H9 (cell line): Measurements from ENCODE around the gene RCAN2. TPM values are rescaled to one million over a fixed set of nuclear protein-coding genes. Genes with fewer than 3 reads are reported as not detected.

ENCODE experiments used
- DNase-seq: peaks from one replicate; pipeline ENCODE4 v3.0.0-alpha.2; 2017
- H2AFZ ChIP-seq: one replicate; pipeline ENCODE4 v1.6.1; 2013; ENCODE audit warnings: mild to moderate bottlenecking, low read length, control low read depth, moderate library complexity
- H2AK5ac ChIP-seq: 2 replicates; pipeline ENCODE4 v1.6.1; 2013; ENCODE audit warnings: low read length, control low read depth, mixed read lengths; ENCODE audit not compliant: insufficient read length
- H2BK120ac ChIP-seq: one replicate; pipeline ENCODE4 v1.6.1; 2013; ENCODE audit warnings: low read depth, mild to moderate bottlenecking, low read length, control low read depth, inconsistent platforms; ENCODE audit not compliant: poor library complexity, severe bottlenecking
- H2BK12ac ChIP-seq: 2 replicates; pipeline ENCODE4 v1.6.1; 2013; ENCODE audit warnings: low read length, control low read depth, mixed read lengths, low read depth; ENCODE audit not compliant: insufficient read length
- H2BK15ac ChIP-seq: 2 replicates; pipeline ENCODE4 v1.6.1; 2013; ENCODE audit warnings: low read depth, low read length, control low read depth
- H2BK20ac ChIP-seq: one replicate; pipeline ENCODE4 v1.6.1; 2013; ENCODE audit warnings: low read depth, mild to moderate bottlenecking, low read length, control low read depth, inconsistent platforms; ENCODE audit not compliant: poor library complexity, severe bottlenecking
- H2BK5ac ChIP-seq: 2 replicates; pipeline ENCODE4 v1.6.1; 2013; ENCODE audit warnings: low read length, control low read depth, mixed read lengths; ENCODE audit not compliant: insufficient read length
- H3K14ac ChIP-seq: 2 replicates; pipeline ENCODE4 v1.6.1; 2013; ENCODE audit warnings: low read length, control low read depth; ENCODE audit not compliant: insufficient read depth
- H3K18ac ChIP-seq: 2 replicates; pipeline ENCODE4 v1.6.1; 2013; ENCODE audit warnings: low read depth, mild to moderate bottlenecking, mixed read lengths, low read length, control low read depth; ENCODE audit not compliant: insufficient read length
- H3K23ac ChIP-seq: 2 replicates; pipeline ENCODE4 v1.6.1; 2013; ENCODE audit warnings: low read length, control low read depth, mixed read lengths, low read depth; ENCODE audit not compliant: insufficient read length
- H3K23me2 ChIP-seq: 2 replicates; pipeline ENCODE4 v1.6.1; 2013; ENCODE audit warnings: low read depth, mild to moderate bottlenecking, mixed read lengths, low read length, control low read depth; ENCODE audit not compliant: insufficient read length, poor library complexity, severe bottlenecking
- H3K27ac ChIP-seq: 2 replicates; pipeline ENCODE4 v1.5.1; 2013; ENCODE audit warnings: low read length, control low read depth, mixed read lengths, low read depth; ENCODE audit not compliant: insufficient read length
- H3K27me3 ChIP-seq: 2 replicates; pipeline ENCODE4 v1.6.1; 2013; ENCODE audit warnings: low read length, control low read depth, inconsistent platforms; ENCODE audit not compliant: insufficient read depth
- H3K4ac ChIP-seq: 2 replicates; pipeline ENCODE4 v1.6.1; 2013; ENCODE audit warnings: low read depth, mild to moderate bottlenecking, control low read depth, inconsistent platforms, low read length, moderate library complexity
- H3K4me1 ChIP-seq: 2 replicates; pipeline ENCODE4 v1.6.1; 2013; ENCODE audit warnings: low read length, control low read depth, inconsistent platforms; ENCODE audit not compliant: insufficient read depth
- H3K4me2 ChIP-seq: 2 replicates; pipeline ENCODE4 v1.6.1; 2013; ENCODE audit warnings: low read length, control low read depth, mixed read lengths; ENCODE audit not compliant: insufficient read length, insufficient read depth
- H3K56ac ChIP-seq: 2 replicates; pipeline ENCODE4 v1.6.1; 2013; ENCODE audit warnings: low read depth, mild to moderate bottlenecking, mixed read lengths, low read length, control low read depth; ENCODE audit not compliant: insufficient read length
- H3K79me1 ChIP-seq: 2 replicates; pipeline ENCODE4 v1.6.1; 2013; ENCODE audit warnings: low read depth, mild to moderate bottlenecking, moderate library complexity, low read length, control low read depth, inconsistent platforms; ENCODE audit not compliant: insufficient read depth, poor library complexity, severe bottlenecking
- H3K79me2 ChIP-seq: 2 replicates; pipeline ENCODE4 v1.6.1; 2013; ENCODE audit warnings: low read length, control low read depth, inconsistent platforms; ENCODE audit not compliant: insufficient read depth
- H3K9ac ChIP-seq: 2 replicates; pipeline ENCODE4 v1.6.1; 2013; ENCODE audit warnings: low read length, control low read depth, mixed read lengths; ENCODE audit not compliant: insufficient read length; ENCODE audit errors: extremely low read depth
- H3K9me3 ChIP-seq: one replicate; pipeline ENCODE4 v1.6.1; 2013; ENCODE audit warnings: low read depth, low read length, inconsistent platforms; ENCODE audit not compliant: control insufficient read depth
- H3T11ph ChIP-seq: one replicate; pipeline ENCODE4 v1.6.1; 2013; ENCODE audit warnings: mild to moderate bottlenecking, low read length, control low read depth, inconsistent platforms
- H4K20me1 ChIP-seq: one replicate; pipeline ENCODE4 v1.6.1; 2013; ENCODE audit not compliant: control insufficient read depth, insufficient read length, insufficient read depth
- H4K5ac ChIP-seq: 2 replicates; pipeline ENCODE4 v1.6.1; 2013; ENCODE audit warnings: low read depth, mild to moderate bottlenecking, mixed read lengths, low read length, control low read depth; ENCODE audit not compliant: insufficient read length
- H4K8ac ChIP-seq: replicated peaks from 2 replicates; pipeline ENCODE4 v1.6.1; 2013; ENCODE audit warnings: low read length, control low read depth, mixed read lengths, low read depth; ENCODE audit not compliant: insufficient read length
- H4K91ac ChIP-seq: 2 replicates; pipeline ENCODE4 v1.6.1; 2013; ENCODE audit warnings: low read depth, mild to moderate bottlenecking, moderate library complexity, mixed read lengths, low read length, control low read depth; ENCODE audit not compliant: insufficient read length
- H3K27ac Mint-ChIP-seq, 3 experiments: 2 replicates in 2 of 3; 3 replicates in 1 of 3; pipeline ENCODE4 v1.8.0; 2020 to 2021; ENCODE audit warnings: mixed read lengths in 3 of 3, mild to moderate bottlenecking in 1 of 3, moderate library complexity in 1 of 3
- H3K27me3 Mint-ChIP-seq: 2 replicates; pipeline ENCODE4 v1.8.0; 2021; ENCODE audit warnings: low read depth, mild to moderate bottlenecking, moderate library complexity, mixed read lengths
- H3K36me3 Mint-ChIP-seq, 3 experiments: 2 replicates in 2 of 3; 3 replicates in 1 of 3; pipeline ENCODE4 v1.8.0; 2020 to 2021; ENCODE audit warnings: low read depth in 3 of 3, mixed read lengths in 3 of 3; ENCODE audit not compliant: insufficient read depth in 1 of 3
- H3K4me1 Mint-ChIP-seq, 2 experiments: 2 replicates each; pipeline ENCODE4 v1.8.0; 2020; ENCODE audit warnings: mixed read lengths in 2 of 2
- H3K4me3 Mint-ChIP-seq, 2 experiments: 2 replicates in 1 of 2; 3 replicates in 1 of 2; pipeline ENCODE4 v1.8.0; 2020 to 2021; ENCODE audit warnings: mild to moderate bottlenecking in 2 of 2, mixed read lengths in 2 of 2, moderate library complexity in 1 of 2
- H3K9me3 Mint-ChIP-seq, 2 experiments: 2 replicates in 1 of 2; 3 replicates in 1 of 2; pipeline ENCODE4 v1.8.0; 2020; ENCODE audit warnings: mild to moderate bottlenecking in 2 of 2, mixed read lengths in 2 of 2, moderate library complexity in 1 of 2
- WGBS: extraction: QIAGEN DNeasy Blood & Tissue Kit; methylation state at CpG from one replicate; pipeline ENCODE4 v1.1.7; 2013; ENCODE audit warnings: missing lambda C conversion rate, low lambda C conversion rate, mixed read lengths; ENCODE audit not compliant: insufficient read length; ENCODE audit errors: extremely low coverage; 5-methylcytosine and 5-hydroxymethylcytosine counted together
- total RNA-seq: library from RNA; stranded (reverse); gene quantifications from 2 replicates; pipeline ENCODE4 v1.2.1, GENCODE V29; 2021
- TF ChIP-seq, protein P1 (sequence below): fragments of 200-600 bp; sonication (generic); conservative IDR thresholded peaks from 3 replicates; pipeline ENCODE4 v1.8.0; 2021; ENCODE audit warnings: antibody characterized with exemption, mild to moderate bottlenecking

RCAN2 gene
- total RNA-seq, 1 experiment from 2014 or later, result 3.0 TPM

GRCh38 chr6:46287043-46287442, 204.2 kb downstream of the RCAN2 start:
- no peak overlapping the region for H3K27ac Mint-ChIP-seq
- no peaks in the 10 kb centered on the region for H3K4me1 ChIP-seq
- no peaks in the 10 kb centered on the region for H3K27me3 ChIP-seq
- no peak overlapping the region for H2BK12ac ChIP-seq
- no peaks in the 10 kb centered on the region for H3K79me2 ChIP-seq
- H3K23me2 ChIP-seq, result no peaks in the 10 kb centered on the region
- H3K4me3 Mint-ChIP-seq, result no peak overlapping the region
- H3T11ph ChIP-seq, result no peak overlapping the region
- H4K20me1 ChIP-seq, result no peaks in the 10 kb centered on the region
- no peak overlapping the region for H2BK120ac ChIP-seq
- H3K27me3 Mint-ChIP-seq, result no peaks in the 10 kb centered on the region
- no peaks in the 10 kb centered on the region for H3K9me3 Mint-ChIP-seq
- no peak overlapping the region for H3K23ac ChIP-seq
- H3K4me2 ChIP-seq, result no peak overlapping the region
- no peak overlapping the region for H2AK5ac ChIP-seq
- H2BK5ac ChIP-seq, result no peak overlapping the region
- no peak for DNase-seq
- no peak overlapping the region for H4K5ac ChIP-seq
- H3K9ac ChIP-seq, result no peak overlapping the region
- no peak overlapping the region for H3K18ac ChIP-seq
- H2BK15ac ChIP-seq, result no peak overlapping the region
- no peaks in the 10 kb centered on the region for H3K9me3 ChIP-seq
- no CpG with 5 or more reads among the region's 2 CpGs for WGBS
- H3K4me1 Mint-ChIP-seq, result peaks cover 6% of the 10 kb centered on the region in 2 experiments; a peak in 3 of 4 replicates
- H3K14ac ChIP-seq, result no peak overlapping the region
- no peaks in the 10 kb centered on the region for H3K36me3 Mint-ChIP-seq
- no peak overlapping the region for H4K91ac ChIP-seq
- H3K79me1 ChIP-seq, result no peaks in the 10 kb centered on the region
- TF ChIP-seq, protein P1, sequence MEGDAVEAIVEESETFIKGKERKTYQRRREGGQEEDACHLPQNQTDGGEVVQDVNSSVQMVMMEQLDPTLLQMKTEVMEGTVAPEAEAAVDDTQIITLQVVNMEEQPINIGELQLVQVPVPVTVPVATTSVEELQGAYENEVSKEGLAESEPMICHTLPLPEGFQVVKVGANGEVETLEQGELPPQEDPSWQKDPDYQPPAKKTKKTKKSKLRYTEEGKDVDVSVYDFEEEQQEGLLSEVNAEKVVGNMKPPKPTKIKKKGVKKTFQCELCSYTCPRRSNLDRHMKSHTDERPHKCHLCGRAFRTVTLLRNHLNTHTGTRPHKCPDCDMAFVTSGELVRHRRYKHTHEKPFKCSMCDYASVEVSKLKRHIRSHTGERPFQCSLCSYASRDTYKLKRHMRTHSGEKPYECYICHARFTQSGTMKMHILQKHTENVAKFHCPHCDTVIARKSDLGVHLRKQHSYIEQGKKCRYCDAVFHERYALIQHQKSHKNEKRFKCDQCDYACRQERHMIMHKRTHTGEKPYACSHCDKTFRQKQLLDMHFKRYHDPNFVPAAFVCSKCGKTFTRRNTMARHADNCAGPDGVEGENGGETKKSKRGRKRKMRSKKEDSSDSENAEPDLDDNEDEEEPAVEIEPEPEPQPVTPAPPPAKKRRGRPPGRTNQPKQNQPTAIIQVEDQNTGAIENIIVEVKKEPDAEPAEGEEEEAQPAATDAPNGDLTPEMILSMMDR, result no peak
- no peak overlapping the region for H2BK20ac ChIP-seq
- H3K4ac ChIP-seq, result no peak overlapping the region
- no peak overlapping the region for H4K8ac ChIP-seq
- H3K27ac ChIP-seq, result no peak overlapping the region
- H2AFZ ChIP-seq, result no peak overlapping the region
- H3K56ac ChIP-seq, result no peak overlapping the region
